ENCODE data around the gene TPO.

Gene TPO

GRCh38 chr2:1588051-1588977 is 175.1 kb downstream of the TPO start:
- no peak for DNase-seq

GRCh38 chr2:1588978-1589621 is 175.8 kb downstream of the TPO start:
- no peak for DNase-seq

GRCh38 chr2:1590596-1591460 is 177.6 kb downstream of the TPO start:
- no peak for DNase-seq

- no peak for DNase-seq
Measured at GRCh38 chr2:1591461-1591770, 178.2 kb downstream of the TPO start.

Measured in activated CD4-positive, alpha-beta T cell treated with anti-CD3 and anti-CD28 coated beads for 1 hour (primary cell).